ENCODE data around the gene MARCHF2.

DNA sequence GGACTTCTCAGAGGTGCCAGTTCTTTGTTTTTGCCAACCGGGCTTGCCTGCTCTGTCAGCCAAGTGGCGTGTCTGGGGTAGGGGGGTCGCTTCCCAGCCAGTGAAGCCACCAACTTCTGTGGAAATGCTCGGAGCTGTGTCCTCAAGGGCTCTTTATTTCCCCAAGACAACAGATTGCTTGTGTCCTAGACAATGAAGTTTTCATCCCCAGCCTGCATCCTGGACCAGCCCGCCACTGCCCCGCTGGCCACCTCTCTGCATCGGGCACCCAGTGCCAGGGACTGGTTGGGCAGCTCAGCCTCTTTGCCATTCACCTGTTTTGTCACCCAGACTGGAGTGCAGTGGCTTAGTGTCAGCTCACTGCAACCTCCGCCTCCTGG is 19.2 kb upstream of the MARCHF2 start:
- TF ChIP-seq, protein P1, sequence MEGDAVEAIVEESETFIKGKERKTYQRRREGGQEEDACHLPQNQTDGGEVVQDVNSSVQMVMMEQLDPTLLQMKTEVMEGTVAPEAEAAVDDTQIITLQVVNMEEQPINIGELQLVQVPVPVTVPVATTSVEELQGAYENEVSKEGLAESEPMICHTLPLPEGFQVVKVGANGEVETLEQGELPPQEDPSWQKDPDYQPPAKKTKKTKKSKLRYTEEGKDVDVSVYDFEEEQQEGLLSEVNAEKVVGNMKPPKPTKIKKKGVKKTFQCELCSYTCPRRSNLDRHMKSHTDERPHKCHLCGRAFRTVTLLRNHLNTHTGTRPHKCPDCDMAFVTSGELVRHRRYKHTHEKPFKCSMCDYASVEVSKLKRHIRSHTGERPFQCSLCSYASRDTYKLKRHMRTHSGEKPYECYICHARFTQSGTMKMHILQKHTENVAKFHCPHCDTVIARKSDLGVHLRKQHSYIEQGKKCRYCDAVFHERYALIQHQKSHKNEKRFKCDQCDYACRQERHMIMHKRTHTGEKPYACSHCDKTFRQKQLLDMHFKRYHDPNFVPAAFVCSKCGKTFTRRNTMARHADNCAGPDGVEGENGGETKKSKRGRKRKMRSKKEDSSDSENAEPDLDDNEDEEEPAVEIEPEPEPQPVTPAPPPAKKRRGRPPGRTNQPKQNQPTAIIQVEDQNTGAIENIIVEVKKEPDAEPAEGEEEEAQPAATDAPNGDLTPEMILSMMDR (IDR thresholded peaks at IDR 0.05; ENCODE audit: insufficient read depth, low read length, poor library complexity, severe bottlenecking), result no peak
- TF ChIP-seq EZH2phosphoT487 (conservative IDR thresholded peaks at IDR 0.05; ENCODE audit: low read length), result no peak
